ENCODE data around the gene IL1RAP. TPM values are rescaled to one million over a fixed set of nuclear protein-coding genes. Genes with fewer than 3 reads are reported as not detected.

The IL1RAP gene
- total and polyA plus RNA-seq, 8 donors: 20.1 to 32.5 (median 21.0) TPM

DNA sequence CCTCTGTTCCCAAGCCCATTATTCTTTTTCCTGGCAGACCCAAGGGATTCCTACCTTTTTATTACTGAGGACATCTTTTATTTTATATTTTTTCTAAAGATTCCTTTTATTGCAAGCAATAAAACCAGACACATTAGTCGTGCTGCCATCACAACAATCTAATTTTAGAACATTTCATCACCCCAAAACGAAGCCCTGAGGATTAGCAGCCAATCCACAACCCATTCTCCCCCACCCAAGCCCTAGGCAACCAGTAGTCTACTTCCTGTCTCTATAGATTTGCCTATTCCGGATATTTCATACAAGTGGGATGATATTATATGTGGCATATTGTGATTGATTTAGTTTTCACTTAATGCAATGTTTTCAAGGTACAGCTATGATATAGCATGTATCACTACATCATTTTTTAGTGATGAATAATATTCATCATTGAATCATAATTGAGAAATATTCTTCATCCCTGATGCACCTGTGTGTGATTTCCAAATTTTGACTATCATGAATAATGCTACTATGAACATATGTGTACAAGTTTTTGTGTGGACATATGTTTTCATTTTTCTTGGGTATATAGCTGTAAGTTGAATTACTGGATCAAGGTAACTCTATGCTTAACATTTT, 65.7 kb downstream of the IL1RAP start:
- Histone ChIP-seq H3K27ac (no peak overlapping the region), H3K9me3 (no peaks in the 10 kb centered on the region), H3K4me3 (no peak overlapping the region), H3K36me3 (no peaks in the 10 kb centered on the region), H3K4me1 (peaks cover 9 to 15% of the 10 kb centered on the region in 2 donors), H3K27me3 (no peaks in the 10 kb centered on the region)
- no peak for ATAC-seq
- intact Hi-C loops (cut with DNase I): no loop called here
- TF ChIP-seq, protein P1, sequence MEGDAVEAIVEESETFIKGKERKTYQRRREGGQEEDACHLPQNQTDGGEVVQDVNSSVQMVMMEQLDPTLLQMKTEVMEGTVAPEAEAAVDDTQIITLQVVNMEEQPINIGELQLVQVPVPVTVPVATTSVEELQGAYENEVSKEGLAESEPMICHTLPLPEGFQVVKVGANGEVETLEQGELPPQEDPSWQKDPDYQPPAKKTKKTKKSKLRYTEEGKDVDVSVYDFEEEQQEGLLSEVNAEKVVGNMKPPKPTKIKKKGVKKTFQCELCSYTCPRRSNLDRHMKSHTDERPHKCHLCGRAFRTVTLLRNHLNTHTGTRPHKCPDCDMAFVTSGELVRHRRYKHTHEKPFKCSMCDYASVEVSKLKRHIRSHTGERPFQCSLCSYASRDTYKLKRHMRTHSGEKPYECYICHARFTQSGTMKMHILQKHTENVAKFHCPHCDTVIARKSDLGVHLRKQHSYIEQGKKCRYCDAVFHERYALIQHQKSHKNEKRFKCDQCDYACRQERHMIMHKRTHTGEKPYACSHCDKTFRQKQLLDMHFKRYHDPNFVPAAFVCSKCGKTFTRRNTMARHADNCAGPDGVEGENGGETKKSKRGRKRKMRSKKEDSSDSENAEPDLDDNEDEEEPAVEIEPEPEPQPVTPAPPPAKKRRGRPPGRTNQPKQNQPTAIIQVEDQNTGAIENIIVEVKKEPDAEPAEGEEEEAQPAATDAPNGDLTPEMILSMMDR (IDR thresholded peaks at IDR 0.05): no peak
- no peak for DNase-seq

DNA sequence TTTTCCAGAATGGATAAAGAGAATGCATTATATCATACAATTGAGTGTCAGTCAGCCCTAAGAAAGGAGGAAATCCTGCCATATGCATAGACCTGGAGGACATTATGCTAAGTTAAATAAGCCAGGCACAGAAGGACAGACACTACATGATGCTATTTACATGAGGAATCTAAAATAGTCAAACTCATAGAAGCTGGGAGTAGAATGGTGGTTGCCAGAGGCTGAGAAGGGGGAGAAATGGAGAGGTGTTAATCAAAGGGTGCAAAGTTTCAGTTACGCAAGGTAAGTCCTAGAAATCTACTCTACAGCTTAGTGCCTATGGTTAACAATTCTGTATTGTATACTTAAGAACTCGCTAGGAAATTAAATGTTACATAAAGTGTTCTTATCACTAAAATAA, 66.5 kb downstream of the IL1RAP start:
- intact Hi-C loops (cut with DNase I): no loop called here
- Histone ChIP-seq H3K4me1 (peaks cover 9 to 15% of the 10 kb centered on the region in 2 donors), H3K36me3 (no peaks in the 10 kb centered on the region), H3K27me3 (no peaks in the 10 kb centered on the region), H3K27ac (no peak overlapping the region), H3K9me3 (no peaks in the 10 kb centered on the region), H3K4me3 (no peak overlapping the region)
- DNase-seq: no peak
- TF ChIP-seq, protein P1 (IDR thresholded peaks at IDR 0.05): no peak
- ATAC-seq: peak; percentile 28

DNA sequence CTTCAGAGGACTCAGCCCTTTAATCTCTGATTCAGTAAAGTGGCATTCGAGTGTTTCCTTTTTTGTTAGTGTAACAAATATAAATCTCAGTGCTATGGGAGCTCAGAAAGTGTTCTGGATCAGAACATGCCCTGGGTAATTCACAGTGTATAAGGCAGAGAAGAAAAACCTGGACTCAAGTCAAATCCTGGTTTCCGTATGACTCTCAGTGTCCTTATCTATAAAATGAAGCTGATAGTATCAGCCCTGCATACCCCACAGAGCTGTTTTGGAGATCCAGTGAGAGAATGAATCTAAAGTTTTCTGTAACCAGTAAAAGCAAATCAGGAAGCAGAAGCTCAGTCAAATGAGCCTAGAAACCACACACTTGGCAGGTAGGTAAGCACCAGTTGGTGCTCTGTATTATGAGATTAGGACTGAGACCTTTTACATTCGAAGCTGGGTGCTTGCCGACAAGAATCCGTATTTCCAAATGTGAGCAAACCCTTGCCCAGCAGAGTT, 67.2 kb downstream of the IL1RAP start:
- no peaks in the 10 kb centered on the region for H3K36me3 ChIP-seq

GRCh38 chr3:190582667-190583066, 68.8 kb downstream of the IL1RAP start:
- no peaks in the 10 kb centered on the region for H3K27me3 ChIP-seq
- no peaks in the 10 kb centered on the region for H3K9me3 ChIP-seq
- intact Hi-C loops (cut with DNase I): no loop called here
- no peak overlapping the region for H3K4me3 ChIP-seq
- ATAC-seq: no peak
- no peak overlapping the region for H3K27ac ChIP-seq
- no peak for DNase-seq
- peaks cover 9 to 31% of the 10 kb centered on the region in 2 donors for H3K4me1 ChIP-seq
- no peaks in the 10 kb centered on the region for H3K36me3 ChIP-seq
- TF ChIP-seq, protein P1 (IDR thresholded peaks at IDR 0.05): no peak

More for the DNA sequence above, 67.2 kb downstream of the IL1RAP start:
- DNase-seq: no peak
- Histone ChIP-seq H3K4me1 (peaks cover 9 to 15% of the 10 kb centered on the region in 2 donors), H3K9me3 (no peaks in the 10 kb centered on the region), H3K27me3 (no peaks in the 10 kb centered on the region), H3K27ac (peak overlapping the region in 1 of 2 donors; percentile 14), H3K4me3 (no peak overlapping the region)
- peak; percentile 75 for ATAC-seq
- intact Hi-C loops (cut with DNase I): no loop called here
- TF ChIP-seq, protein P1 (IDR thresholded peaks at IDR 0.05): no peak

GRCh38 chr3:190585805-190586630, 72.1 kb downstream of the IL1RAP start:
- TF ChIP-seq, protein P1 (IDR thresholded peaks at IDR 0.05): no peak

More at GRCh38 chr3:190585805-190586630, 72.1 kb downstream of the IL1RAP start:
- H3K27me3 ChIP-seq: no peaks in the 10 kb centered on the region
- no peaks in the 10 kb centered on the region for H3K36me3 ChIP-seq
- ATAC-seq (peak; percentile 82), DNase-seq (peak in 1 of 4 donors; percentile 56)
- no peak overlapping the region for H3K4me3 ChIP-seq
- no peaks in the 10 kb centered on the region for H3K9me3 ChIP-seq
- peak overlapping the region in 1 of 2 donors; percentile 55 for H3K27ac ChIP-seq
- intact Hi-C loops (cut with DNase I): no loop called here
- H3K4me1 ChIP-seq: peaks cover 3 to 44% of the 10 kb centered on the region in 2 donors

Measured in left lung (tissue), 10 donors.